DOHH2 (cell line): ENCODE data around the gene AHNAK.

Experiments used
- H3F3A ChIP-seq: fragments of 200-600 bp; sonication (generic), shearing (Covaris generic); 2 replicates; pipeline ENCODE4 v1.6.0; 2016; ENCODE audit warnings: antibody characterized with exemption, mild to moderate bottlenecking; ENCODE audit not compliant: control insufficient read depth, insufficient read depth
- H3K27ac ChIP-seq: fragments of 200-600 bp; sonication (generic); 2 replicates; pipeline ENCODE4 v1.5.1; 2014; ENCODE audit warnings: low read depth, mild to moderate bottlenecking, low read length, moderate library complexity
- H3K27me3 ChIP-seq: fragments of 200-600 bp; sonication (generic); 2 replicates; pipeline ENCODE4 v1.6.1; 2014; ENCODE audit warnings: mild to moderate bottlenecking, low read length, mixed read lengths; ENCODE audit not compliant: control insufficient read depth
- H3K36me3 ChIP-seq: fragments of 200-600 bp; sonication (generic); 2 replicates; pipeline ENCODE4 v1.6.1; 2014; ENCODE audit warnings: mild to moderate bottlenecking, low read length, moderate library complexity, mixed read lengths; ENCODE audit not compliant: control insufficient read depth
- H3K4me1 ChIP-seq: fragments of 200-600 bp; sonication (generic); 2 replicates; pipeline ENCODE4 v1.6.1; 2014; ENCODE audit warnings: mild to moderate bottlenecking, low read length, mixed read lengths; ENCODE audit not compliant: control insufficient read depth
- H3K4me2 ChIP-seq: fragments of 200-600 bp; sonication (generic); 2 replicates; pipeline ENCODE4 v1.6.0; 2014; ENCODE audit warnings: mild to moderate bottlenecking, low read length, moderate library complexity
- H3K4me3 ChIP-seq: fragments of 200-600 bp; sonication (generic); 2 replicates; pipeline ENCODE4 v1.5.1; 2014; ENCODE audit warnings: mild to moderate bottlenecking, low read length, mixed read lengths
- H3K79me2 ChIP-seq: fragments of 200-600 bp; sonication (generic); 2 replicates; pipeline ENCODE4 v1.6.1; 2014; ENCODE audit warnings: mild to moderate bottlenecking, low read length, mixed read lengths; ENCODE audit not compliant: control insufficient read depth
- H3K9me2 ChIP-seq: fragments of 200-600 bp; sonication (generic); replicated peaks from 2 replicates; pipeline ENCODE4 v1.6.1; 2014; ENCODE audit warnings: mild to moderate bottlenecking, low read length, mixed read lengths; ENCODE audit not compliant: control insufficient read depth
- H3K9me3 ChIP-seq: fragments of 200-600 bp; sonication (generic); 2 replicates; pipeline ENCODE4 v1.6.1; 2014; ENCODE audit warnings: antibody characterized with exemption, low read length, mixed read lengths; ENCODE audit not compliant: control insufficient read depth, insufficient read depth
- H4K20me1 ChIP-seq: fragments of 200-600 bp; sonication (generic); 2 replicates; pipeline ENCODE4 v1.6.0; 2014; ENCODE audit warnings: low read depth, mild to moderate bottlenecking, antibody characterized with exemption, low read length, moderate library complexity; ENCODE audit not compliant: control insufficient read depth, insufficient read depth
- EZH2phosphoT487 ChIP-seq: fragments of 200-600 bp; sonication (generic); IDR thresholded peaks from 2 replicates; pipeline ENCODE4 v1.6.1; 2017; ENCODE audit warnings: borderline replicate concordance, mild to moderate bottlenecking, antibody characterized with exemption, low read length, moderate library complexity, mixed read lengths
- TF ChIP-seq, protein P1 (sequence below): fragments of 200-600 bp; sonication (generic); IDR thresholded peaks from one replicate; pipeline ENCODE4 v1.5.1; 2014; ENCODE audit warnings: antibody characterized with exemption, mild to moderate bottlenecking, low read depth, low read length; ENCODE audit not compliant: poor library complexity, severe bottlenecking

The AHNAK gene

DNA sequence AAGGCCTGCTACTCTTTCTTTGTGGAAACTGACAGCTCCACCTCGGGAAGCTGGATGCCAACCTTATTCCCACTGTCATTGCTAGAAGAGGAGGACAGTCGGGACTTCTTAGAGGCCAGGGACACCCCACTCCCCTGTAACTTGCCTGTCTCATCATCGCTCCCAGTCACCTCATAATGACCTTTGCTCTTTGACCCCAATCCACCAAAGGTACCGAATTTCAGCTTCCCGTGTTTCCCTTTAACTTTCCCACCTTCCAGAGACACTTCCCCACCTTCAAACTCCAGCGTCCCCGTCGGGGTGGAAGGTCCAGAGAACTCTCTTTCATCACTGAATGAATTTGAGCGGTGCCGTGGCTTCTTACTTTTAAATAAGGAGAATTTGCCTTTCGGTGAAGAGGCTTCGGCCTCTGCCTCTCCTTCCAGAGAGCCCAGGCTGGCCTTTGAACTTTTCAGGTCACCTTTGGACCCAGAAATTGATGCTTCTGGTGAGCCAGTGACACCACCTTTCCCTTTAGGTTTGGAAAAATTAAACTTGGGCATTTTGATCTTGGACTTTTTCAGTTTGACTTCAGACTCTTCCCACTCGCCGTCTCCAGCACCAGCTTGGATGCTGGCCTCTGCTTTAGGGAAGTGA is 29.8 kb downstream of the AHNAK start:
- TF ChIP-seq EZH2phosphoT487: no peak
- TF ChIP-seq, protein P1, sequence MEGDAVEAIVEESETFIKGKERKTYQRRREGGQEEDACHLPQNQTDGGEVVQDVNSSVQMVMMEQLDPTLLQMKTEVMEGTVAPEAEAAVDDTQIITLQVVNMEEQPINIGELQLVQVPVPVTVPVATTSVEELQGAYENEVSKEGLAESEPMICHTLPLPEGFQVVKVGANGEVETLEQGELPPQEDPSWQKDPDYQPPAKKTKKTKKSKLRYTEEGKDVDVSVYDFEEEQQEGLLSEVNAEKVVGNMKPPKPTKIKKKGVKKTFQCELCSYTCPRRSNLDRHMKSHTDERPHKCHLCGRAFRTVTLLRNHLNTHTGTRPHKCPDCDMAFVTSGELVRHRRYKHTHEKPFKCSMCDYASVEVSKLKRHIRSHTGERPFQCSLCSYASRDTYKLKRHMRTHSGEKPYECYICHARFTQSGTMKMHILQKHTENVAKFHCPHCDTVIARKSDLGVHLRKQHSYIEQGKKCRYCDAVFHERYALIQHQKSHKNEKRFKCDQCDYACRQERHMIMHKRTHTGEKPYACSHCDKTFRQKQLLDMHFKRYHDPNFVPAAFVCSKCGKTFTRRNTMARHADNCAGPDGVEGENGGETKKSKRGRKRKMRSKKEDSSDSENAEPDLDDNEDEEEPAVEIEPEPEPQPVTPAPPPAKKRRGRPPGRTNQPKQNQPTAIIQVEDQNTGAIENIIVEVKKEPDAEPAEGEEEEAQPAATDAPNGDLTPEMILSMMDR: no peak
- Histone ChIP-seq H4K20me1 (no peaks in the 10 kb centered on the region), H3K36me3 (no peaks in the 10 kb centered on the region)

DNA sequence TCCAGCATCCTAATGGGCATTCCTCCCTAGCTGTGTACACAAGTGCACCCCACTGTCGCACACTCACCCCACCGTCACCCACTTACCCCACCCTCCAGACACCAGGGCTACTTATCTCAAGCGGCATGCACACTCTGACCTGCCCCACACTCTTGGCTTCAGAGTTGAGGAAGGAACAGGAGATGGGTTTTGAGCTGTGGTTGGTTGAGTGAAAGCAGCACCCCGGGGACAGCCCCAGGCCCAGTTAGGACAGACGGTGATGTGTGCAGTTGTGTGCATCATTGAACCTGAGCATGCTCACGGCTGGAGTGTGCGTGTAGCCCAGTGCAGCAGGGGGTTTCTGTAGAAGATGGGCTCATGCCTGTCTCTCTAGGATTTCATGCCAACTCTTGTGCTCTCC is 32.5 kb downstream of the AHNAK start:
- Histone ChIP-seq H3K27me3 (no peaks in the 10 kb centered on the region; the same call in 1 of the 2 replicates), H3K4me1 (no peaks in the 10 kb centered on the region), H3K79me2 (no peaks in the 10 kb centered on the region), H3F3A (no peaks in the 10 kb centered on the region), H3K27ac (no peak overlapping the region), H3K9me3 (no peaks in the 10 kb centered on the region), H3K4me3 (no peak overlapping the region), H3K9me2 (no peaks in the 10 kb centered on the region), H4K20me1 (no peaks in the 10 kb centered on the region), H3K4me2 (no peak overlapping the region), H3K36me3 (no peaks in the 10 kb centered on the region)
- TF ChIP-seq, protein P1: no peak
- no peak for TF ChIP-seq EZH2phosphoT487

More for the DNA sequence above, 29.8 kb downstream of the AHNAK start:
- Histone ChIP-seq H3K27me3 (no peaks in the 10 kb centered on the region; the same call in 1 of the 2 replicates), H3K9me2 (no peaks in the 10 kb centered on the region), H3K4me2 (no peak overlapping the region), H3K79me2 (no peaks in the 10 kb centered on the region), H3K9me3 (no peaks in the 10 kb centered on the region), H3K4me1 (no peaks in the 10 kb centered on the region), H3K27ac (no peak overlapping the region), H3F3A (no peaks in the 10 kb centered on the region), H3K4me3 (no peak overlapping the region)

DNA sequence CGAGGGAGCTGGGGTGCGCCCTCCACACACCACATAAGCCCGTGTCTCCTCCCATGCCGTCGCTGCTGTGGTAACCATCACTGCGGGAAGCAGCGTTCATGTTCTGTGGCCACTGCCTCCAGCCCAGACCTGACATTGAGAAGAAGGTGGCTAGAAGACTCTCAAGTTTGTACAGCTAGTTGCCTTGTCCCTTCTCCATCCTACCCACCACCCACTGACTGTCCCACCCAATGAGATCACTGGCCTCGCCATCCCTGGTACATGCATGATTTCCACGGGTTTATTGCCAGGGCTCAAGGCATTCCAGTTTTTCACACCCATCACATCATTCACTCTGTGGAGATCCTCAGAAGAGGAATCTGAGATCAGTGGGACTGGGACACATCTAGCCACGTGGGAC is 33.0 kb downstream of the AHNAK start:
- Histone ChIP-seq H3K79me2 (no peaks in the 10 kb centered on the region), H3K4me1 (no peaks in the 10 kb centered on the region), H3K4me3 (no peak overlapping the region), H3K9me3 (no peaks in the 10 kb centered on the region), H3K27ac (no peak overlapping the region), H3K9me2 (no peaks in the 10 kb centered on the region), H3K27me3 (peaks cover 4% of the 10 kb centered on the region; the same call in 1 of the 2 replicates), H4K20me1 (no peaks in the 10 kb centered on the region), H3K4me2 (no peak overlapping the region), H3K36me3 (no peaks in the 10 kb centered on the region), H3F3A (no peaks in the 10 kb centered on the region)
- TF ChIP-seq EZH2phosphoT487: no peak
- TF ChIP-seq, protein P1: no peak
